GM12872 (cell line): ENCODE data around the gene TSKU.

Source experiments
- TF ChIP-seq, protein P1 (sequence below): IDR thresholded peaks from 3 replicates; pipeline ENCODE4 v1.5.1; 2011; ENCODE audit warnings: low read depth, mild to moderate bottlenecking, low read length, moderate library complexity; ENCODE audit not compliant: insufficient read depth

The TSKU gene

DNA sequence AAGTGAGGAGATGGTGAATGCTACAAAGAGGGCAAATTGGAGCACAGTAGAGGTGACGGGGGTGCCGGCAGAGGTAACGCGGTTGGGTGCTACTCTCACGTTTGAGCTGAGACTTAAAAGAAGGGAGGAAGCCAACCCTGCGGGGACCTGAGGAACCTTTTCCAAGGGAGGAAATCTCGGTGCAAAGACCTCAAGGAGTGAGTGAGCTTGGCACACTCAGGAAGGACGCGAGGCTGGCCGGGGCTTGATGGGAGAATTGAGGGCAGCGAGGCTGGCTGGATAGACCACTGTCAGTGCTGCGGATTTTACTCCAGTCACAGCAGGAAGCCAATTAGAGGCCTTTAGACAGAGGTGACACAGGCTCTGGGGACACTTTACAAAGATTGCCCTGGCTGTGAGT, 25.0 kb downstream of the TSKU start:
- TF ChIP-seq, protein P1, sequence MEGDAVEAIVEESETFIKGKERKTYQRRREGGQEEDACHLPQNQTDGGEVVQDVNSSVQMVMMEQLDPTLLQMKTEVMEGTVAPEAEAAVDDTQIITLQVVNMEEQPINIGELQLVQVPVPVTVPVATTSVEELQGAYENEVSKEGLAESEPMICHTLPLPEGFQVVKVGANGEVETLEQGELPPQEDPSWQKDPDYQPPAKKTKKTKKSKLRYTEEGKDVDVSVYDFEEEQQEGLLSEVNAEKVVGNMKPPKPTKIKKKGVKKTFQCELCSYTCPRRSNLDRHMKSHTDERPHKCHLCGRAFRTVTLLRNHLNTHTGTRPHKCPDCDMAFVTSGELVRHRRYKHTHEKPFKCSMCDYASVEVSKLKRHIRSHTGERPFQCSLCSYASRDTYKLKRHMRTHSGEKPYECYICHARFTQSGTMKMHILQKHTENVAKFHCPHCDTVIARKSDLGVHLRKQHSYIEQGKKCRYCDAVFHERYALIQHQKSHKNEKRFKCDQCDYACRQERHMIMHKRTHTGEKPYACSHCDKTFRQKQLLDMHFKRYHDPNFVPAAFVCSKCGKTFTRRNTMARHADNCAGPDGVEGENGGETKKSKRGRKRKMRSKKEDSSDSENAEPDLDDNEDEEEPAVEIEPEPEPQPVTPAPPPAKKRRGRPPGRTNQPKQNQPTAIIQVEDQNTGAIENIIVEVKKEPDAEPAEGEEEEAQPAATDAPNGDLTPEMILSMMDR: no peak

GRCh38 chr11:76808996-76809395, 25.8 kb downstream of the TSKU start:
- TF ChIP-seq, protein P1: no peak

- TF ChIP-seq, protein P1: peak; percentile 42; the same call in 2 of the 3 replicates
These were observed 27.1 kb downstream of the TSKU start for GRCh38 chr11:76810151-76810853.

DNA sequence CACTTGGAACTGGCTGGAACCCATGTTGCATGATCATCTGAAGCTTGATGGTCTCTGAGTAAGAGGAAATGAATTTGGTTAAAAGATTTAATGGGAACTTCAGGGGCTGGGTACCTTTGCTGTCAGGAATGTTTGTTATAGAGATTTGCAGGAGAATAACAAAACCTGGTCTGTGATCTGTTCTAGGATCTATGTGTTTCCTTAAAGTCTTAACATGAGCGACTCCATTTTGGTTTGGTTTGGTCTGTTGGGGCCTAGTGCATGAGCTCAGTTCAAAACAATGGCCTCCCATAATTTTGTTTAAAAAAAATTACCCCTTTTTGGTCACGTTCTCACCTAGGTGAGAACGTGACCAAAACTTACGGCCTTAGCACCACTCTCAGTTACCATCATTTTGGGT, 28.1 kb downstream of the TSKU start:
- TF ChIP-seq, protein P1: no peak

DNA sequence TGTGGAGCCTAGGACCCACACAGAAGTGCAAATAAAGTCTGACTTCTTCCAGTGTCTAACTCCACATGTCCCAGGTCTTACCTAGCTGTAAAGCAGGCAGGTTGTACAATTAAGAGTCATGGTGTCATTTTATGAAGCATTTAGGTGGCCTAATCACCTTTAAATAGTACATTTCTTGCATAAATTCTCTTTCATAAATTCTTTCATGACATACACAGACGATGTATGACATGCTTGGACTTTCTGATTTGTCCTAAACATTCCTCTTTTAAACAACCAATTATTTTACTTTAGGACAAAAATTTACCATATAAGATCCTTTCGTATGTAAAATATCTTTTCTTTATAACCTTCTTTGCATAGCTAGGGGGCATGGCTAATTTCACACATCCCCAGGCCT, 31.3 kb downstream of the TSKU start:
- TF ChIP-seq, protein P1: no peak

DNA sequence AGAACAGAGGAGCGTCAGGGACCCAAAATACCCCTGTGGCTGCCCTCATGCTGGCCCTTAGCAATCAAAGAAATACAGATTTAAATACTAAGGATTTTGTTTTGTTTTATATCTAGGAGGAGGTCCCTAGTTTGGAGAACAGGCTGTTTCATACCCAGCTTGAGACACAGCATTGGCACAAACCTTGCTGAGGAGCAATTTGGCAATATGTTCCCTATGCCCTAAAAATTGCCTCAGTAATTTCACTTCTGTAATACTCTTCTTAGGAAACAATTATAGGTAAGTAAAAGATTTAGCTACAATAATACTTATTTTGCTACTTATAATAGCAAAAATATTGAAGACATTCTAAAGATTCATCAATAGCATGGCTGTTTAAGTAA, 37.0 kb downstream of the TSKU start:
- TF ChIP-seq, protein P1: no peak

DNA sequence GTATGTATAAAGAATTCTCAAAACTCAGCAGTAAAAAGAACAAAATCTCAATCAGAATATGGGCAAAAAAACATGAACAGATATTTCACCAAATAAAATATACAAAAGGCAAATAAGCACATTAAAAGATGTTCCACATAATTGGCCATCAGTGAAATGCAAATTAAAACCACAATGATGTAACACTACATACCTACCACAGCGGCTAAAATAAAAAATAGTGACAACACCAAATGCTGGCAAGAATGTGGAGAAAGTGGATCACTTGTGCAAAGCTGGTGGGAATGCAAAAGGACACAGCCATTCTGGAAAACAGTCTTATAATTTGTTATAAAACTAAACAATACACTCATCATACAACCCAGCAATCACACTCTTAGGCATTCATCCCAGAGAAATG, 39.2 kb downstream of the TSKU start:
- TF ChIP-seq, protein P1: no peak

- TF ChIP-seq, protein P1: no peak
These were observed 40.4 kb downstream of the TSKU start for GRCh38 chr11:76823481-76824028.
